SU-DHL-6 (cell line): ENCODE results near the gene EXOC1L.

ENCODE experiments used
- H2AFZ ChIP-seq: fragments of 200-600 bp; sonication (generic); 2 replicates; pipeline ENCODE4 v1.6.1; 2014; ENCODE audit warnings: low read depth, mild to moderate bottlenecking, moderate library complexity, mixed read lengths, antibody characterized with exemption, low read length; ENCODE audit not compliant: severe bottlenecking
- H3F3A ChIP-seq: fragments of 200-600 bp; shearing (Covaris generic); 2 replicates; pipeline ENCODE4 v1.6.0; 2016; ENCODE audit warnings: antibody characterized with exemption, mild to moderate bottlenecking; ENCODE audit not compliant: insufficient read depth
- H3K27ac ChIP-seq: fragments of 200-600 bp; sonication (generic); 2 replicates; pipeline ENCODE4 v1.5.1; 2016; ENCODE audit warnings: low read depth, mild to moderate bottlenecking, low read length, moderate library complexity, mixed read lengths
- H3K27me3 ChIP-seq: fragments of 200-600 bp; sonication (generic), shearing (Covaris generic); 2 replicates; pipeline ENCODE4 v1.6.0; 2014; ENCODE audit warnings: mild to moderate bottlenecking, low read length
- H3K36me3 ChIP-seq: fragments of 200-600 bp; sonication (generic); 2 replicates; pipeline ENCODE4 v1.6.1; 2014; ENCODE audit warnings: mild to moderate bottlenecking, low read length, mixed read lengths
- H3K4me2 ChIP-seq: fragments of 300-600, 200-600 bp; shearing (Covaris generic), sonication (generic); 2 replicates; pipeline ENCODE4 v1.6.0; 2014; ENCODE audit warnings: low read length, low read depth, mild to moderate bottlenecking; ENCODE audit not compliant: poor library complexity, severe bottlenecking
- H3K4me3 ChIP-seq: fragments of 200-600 bp; sonication (generic); 2 replicates; pipeline ENCODE4 v1.5.1; 2014; ENCODE audit warnings: antibody characterized with exemption, low read length, mild to moderate bottlenecking, mixed read lengths; ENCODE audit not compliant: insufficient read depth, poor library complexity, severe bottlenecking
- H3K79me2 ChIP-seq: fragments of 200-600 bp; sonication (generic); 2 replicates; pipeline ENCODE4 v1.6.1; 2014; ENCODE audit warnings: mild to moderate bottlenecking, low read length, moderate library complexity; ENCODE audit not compliant: insufficient read depth
- H3K9ac ChIP-seq: fragments of 200-600 bp; sonication (generic); 2 replicates; pipeline ENCODE4 v1.7.0; 2014; ENCODE audit warnings: mild to moderate bottlenecking, low read length
- H3K9me2 ChIP-seq: fragments of 200-600 bp; sonication (generic); replicated peaks from 2 replicates; pipeline ENCODE4 v1.6.1; 2014; ENCODE audit warnings: low read length; ENCODE audit not compliant: insufficient read depth
- H3K9me3 ChIP-seq: fragments of 200-600 bp; sonication (generic); 2 replicates; pipeline ENCODE4 v1.6.1; 2014; ENCODE audit warnings: low read length, mixed read lengths; ENCODE audit not compliant: insufficient read depth
- H4K20me1 ChIP-seq: fragments of 200-600 bp; sonication (generic); 2 replicates; pipeline ENCODE4 v1.6.1; 2014; ENCODE audit warnings: low read depth, mild to moderate bottlenecking, antibody characterized with exemption, low read length, moderate library complexity, mixed read lengths
- EZH2phosphoT487 ChIP-seq: fragments of 200-600 bp; sonication (generic), shearing (Covaris generic); conservative IDR thresholded peaks from 2 replicates; pipeline ENCODE4 v1.6.1; 2018; ENCODE audit warnings: mild to moderate bottlenecking, antibody characterized with exemption, low read length, moderate library complexity, mixed read lengths
- TF ChIP-seq, protein P1 (sequence below): fragments of 200-600 bp; sonication (generic); IDR thresholded peaks from one replicate; pipeline ENCODE4 v1.5.1; 2017; ENCODE audit warnings: antibody characterized with exemption, mild to moderate bottlenecking, low read length, moderate library complexity; ENCODE audit not compliant: insufficient read depth, poor library complexity, severe bottlenecking

Gene EXOC1L

DNA sequence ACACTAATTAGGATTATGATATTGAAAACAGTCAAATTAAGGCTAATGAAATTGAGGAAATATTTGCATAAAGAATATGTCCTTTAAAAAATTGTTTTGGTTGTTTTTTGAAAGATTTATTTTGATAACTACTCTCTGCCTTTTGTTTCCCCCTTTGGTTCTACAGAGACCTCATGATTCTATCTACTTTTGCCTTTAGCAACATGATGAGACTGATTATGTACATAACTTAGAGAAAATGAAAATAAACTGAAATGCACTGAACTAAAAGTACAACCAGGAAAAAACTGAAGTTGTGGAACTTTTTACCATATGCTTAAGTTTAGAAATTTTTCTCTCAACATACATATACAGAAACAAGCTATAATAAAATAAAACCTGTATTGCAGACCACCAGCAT is 55.2 kb downstream of the EXOC1L start:
- no peaks in the 10 kb centered on the region for H3K9me3 ChIP-seq
- no peak overlapping the region for H2AFZ ChIP-seq
- H3K79me2 ChIP-seq, result no peaks in the 10 kb centered on the region
- H3K4me3 ChIP-seq, result no peak overlapping the region
- H4K20me1 ChIP-seq, result no peaks in the 10 kb centered on the region
- H3K36me3 ChIP-seq, result peaks cover 2% of the 10 kb centered on the region; the same call in 1 of the 2 replicates
- H3K9ac ChIP-seq, result no peak overlapping the region
- no peaks in the 10 kb centered on the region; the same call in 1 of the 2 replicates for H3F3A ChIP-seq
- no peak overlapping the region for H3K27ac ChIP-seq
- TF ChIP-seq EZH2phosphoT487, result no peak
- TF ChIP-seq, protein P1, sequence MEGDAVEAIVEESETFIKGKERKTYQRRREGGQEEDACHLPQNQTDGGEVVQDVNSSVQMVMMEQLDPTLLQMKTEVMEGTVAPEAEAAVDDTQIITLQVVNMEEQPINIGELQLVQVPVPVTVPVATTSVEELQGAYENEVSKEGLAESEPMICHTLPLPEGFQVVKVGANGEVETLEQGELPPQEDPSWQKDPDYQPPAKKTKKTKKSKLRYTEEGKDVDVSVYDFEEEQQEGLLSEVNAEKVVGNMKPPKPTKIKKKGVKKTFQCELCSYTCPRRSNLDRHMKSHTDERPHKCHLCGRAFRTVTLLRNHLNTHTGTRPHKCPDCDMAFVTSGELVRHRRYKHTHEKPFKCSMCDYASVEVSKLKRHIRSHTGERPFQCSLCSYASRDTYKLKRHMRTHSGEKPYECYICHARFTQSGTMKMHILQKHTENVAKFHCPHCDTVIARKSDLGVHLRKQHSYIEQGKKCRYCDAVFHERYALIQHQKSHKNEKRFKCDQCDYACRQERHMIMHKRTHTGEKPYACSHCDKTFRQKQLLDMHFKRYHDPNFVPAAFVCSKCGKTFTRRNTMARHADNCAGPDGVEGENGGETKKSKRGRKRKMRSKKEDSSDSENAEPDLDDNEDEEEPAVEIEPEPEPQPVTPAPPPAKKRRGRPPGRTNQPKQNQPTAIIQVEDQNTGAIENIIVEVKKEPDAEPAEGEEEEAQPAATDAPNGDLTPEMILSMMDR, result no peak
- no peaks in the 10 kb centered on the region for H3K27me3 ChIP-seq
- no peak overlapping the region for H3K4me2 ChIP-seq
- no peaks in the 10 kb centered on the region for H3K9me2 ChIP-seq

DNA sequence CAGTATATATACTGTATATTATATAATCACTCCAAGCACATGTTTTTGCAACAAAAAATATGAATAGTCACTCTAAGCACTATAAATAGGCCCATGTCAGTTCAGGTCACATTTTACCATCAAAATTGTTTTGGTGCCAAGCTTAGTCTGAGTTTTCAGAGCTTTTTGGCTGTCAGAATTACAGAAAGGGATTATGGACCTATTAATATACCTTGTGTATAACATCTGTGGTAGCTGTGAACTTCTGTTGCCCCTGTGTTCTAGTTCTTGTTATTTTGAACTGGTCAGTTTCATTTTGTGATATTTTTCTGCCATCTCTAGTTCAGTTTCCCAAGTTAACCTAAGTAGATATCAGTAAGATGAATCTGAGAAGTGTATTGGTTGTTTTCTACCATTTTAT is 56.8 kb downstream of the EXOC1L start:
- H3K9ac ChIP-seq, result no peak overlapping the region
- no peak overlapping the region for H3K4me2 ChIP-seq
- H2AFZ ChIP-seq, result no peak overlapping the region
- no peaks in the 10 kb centered on the region for H3K9me3 ChIP-seq
- H3K9me2 ChIP-seq, result no peaks in the 10 kb centered on the region
- TF ChIP-seq, protein P1, result no peak
- no peak for TF ChIP-seq EZH2phosphoT487
- no peaks in the 10 kb centered on the region for H4K20me1 ChIP-seq
- H3K27ac ChIP-seq, result no peak overlapping the region
- no peaks in the 10 kb centered on the region for H3K36me3 ChIP-seq
- no peaks in the 10 kb centered on the region for H3K27me3 ChIP-seq
- H3K79me2 ChIP-seq, result no peaks in the 10 kb centered on the region
- no peaks in the 10 kb centered on the region; the same call in 1 of the 2 replicates for H3F3A ChIP-seq
- no peak overlapping the region for H3K4me3 ChIP-seq

DNA sequence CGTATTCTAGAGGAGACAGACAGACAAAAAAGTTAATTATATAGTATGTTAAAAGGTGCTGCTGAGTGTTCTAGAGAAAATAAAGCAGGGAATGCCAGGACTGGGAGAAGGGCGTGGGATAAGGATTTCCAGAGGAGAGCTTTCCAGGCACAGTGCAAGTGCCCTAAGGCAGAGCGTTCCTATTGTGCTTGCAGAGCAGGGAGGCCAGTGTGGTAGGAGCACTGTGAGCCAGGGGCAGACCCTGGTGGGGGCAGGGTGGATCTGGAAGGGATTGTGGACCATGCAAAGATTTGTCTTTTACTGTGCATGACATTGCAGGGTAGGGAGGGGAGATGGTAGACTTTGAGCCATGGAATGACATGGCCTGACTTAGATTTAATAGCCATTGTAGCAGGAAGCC is 59.6 kb downstream of the EXOC1L start:
- no peaks in the 10 kb centered on the region for H3K9me3 ChIP-seq
- H4K20me1 ChIP-seq, result no peaks in the 10 kb centered on the region
- no peaks in the 10 kb centered on the region; the same call in 1 of the 2 replicates for H3K36me3 ChIP-seq
- H3K4me2 ChIP-seq, result no peak overlapping the region
- H2AFZ ChIP-seq, result no peak overlapping the region
- H3F3A ChIP-seq, result no peaks in the 10 kb centered on the region; the same call in 1 of the 2 replicates
- no peaks in the 10 kb centered on the region for H3K9me2 ChIP-seq
- TF ChIP-seq EZH2phosphoT487, result no peak
- TF ChIP-seq, protein P1, result no peak
- no peak overlapping the region for H3K4me3 ChIP-seq
- H3K27me3 ChIP-seq, result no peaks in the 10 kb centered on the region
- H3K79me2 ChIP-seq, result no peaks in the 10 kb centered on the region
- no peak overlapping the region for H3K9ac ChIP-seq
- no peak overlapping the region for H3K27ac ChIP-seq
